Subcutaneous abdominal adipose tissue (tissue), 5 donors: ENCODE measurements around the gene SPPL2C.

ENCODE experiments used
- H3K27ac ChIP-seq: one replicate; pipeline ENCODE4 v1.7.0; 2013; ENCODE audit warnings: low read depth, mild to moderate bottlenecking, inconsistent platforms, low read length, moderate library complexity
- H3K27me3 ChIP-seq, 5 donors: one replicate each; pipeline ENCODE4 v1.7.0; 2013; ENCODE audit warnings: low read length in 5 of 5, inconsistent platforms in 1 of 5; ENCODE audit not compliant: control insufficient read depth in 5 of 5, insufficient read depth in 4 of 5
- H3K36me3 ChIP-seq, 5 donors: one replicate each; pipeline ENCODE4 v1.7.0; 2013; ENCODE audit warnings: low read length in 5 of 5; ENCODE audit not compliant: control insufficient read depth in 5 of 5, insufficient read depth in 5 of 5
- H3K4me1 ChIP-seq, 5 donors: one replicate each; pipeline ENCODE4 v1.7.0; 2013; ENCODE audit warnings: low read length in 5 of 5, mild to moderate bottlenecking in 3 of 5, moderate library complexity in 1 of 5; ENCODE audit not compliant: control insufficient read depth in 5 of 5, insufficient read depth in 5 of 5
- H3K4me3 ChIP-seq, 5 donors: one replicate each; pipeline ENCODE4 v1.7.0; 2013; ENCODE audit warnings: low read length in 5 of 5, low read depth in 1 of 5
- H3K9ac ChIP-seq, 5 donors: one replicate each; pipeline ENCODE4 v1.7.0; 2013; ENCODE audit warnings: low read length in 5 of 5, mild to moderate bottlenecking in 4 of 5, moderate library complexity in 3 of 5
- H3K9me3 ChIP-seq, 5 donors: one replicate each; pipeline ENCODE4 v1.7.0; 2013; ENCODE audit warnings: low read length in 5 of 5; ENCODE audit not compliant: control insufficient read depth in 5 of 5
- donor health status: healthy.
- donor health status: healthy.
- donor health status: healthy.
- donor health status: healthy.
- donor health status: healthy.

The SPPL2C gene

GRCh38 chr17:45839442-45839841 is 5.2 kb upstream of the SPPL2C start:
- Histone ChIP-seq H3K36me3 (no peaks in the 10 kb centered on the region), H3K27ac (no peak overlapping the region)

GRCh38 chr17:45841186-45841585 is 3.5 kb upstream of the SPPL2C start:
- no peaks in the 10 kb centered on the region for H3K36me3 ChIP-seq
- H3K9me3 ChIP-seq: no peaks in the 10 kb centered on the region
- no peak overlapping the region for H3K27ac ChIP-seq
- no peak overlapping the region for H3K9ac ChIP-seq
- no peak overlapping the region for H3K4me3 ChIP-seq
- H3K4me1 ChIP-seq: no peaks in the 10 kb centered on the region
- H3K27me3 ChIP-seq: peaks cover 9 to 25% (median 22%) of the 10 kb centered on the region in 5 donors

More at GRCh38 chr17:45839442-45839841, 5.2 kb upstream of the SPPL2C start:
- Histone ChIP-seq H3K9ac (no peak overlapping the region), H3K9me3 (no peaks in the 10 kb centered on the region), H3K27me3 (peaks cover 10 to 29% (median 20%) of the 10 kb centered on the region in 5 donors), H3K4me1 (no peaks in the 10 kb centered on the region), H3K4me3 (no peak overlapping the region)

- peaks cover 7 to 20% (median 16%) of the 10 kb centered on the region in 5 donors for H3K27me3 ChIP-seq
- H3K27ac ChIP-seq: no peak overlapping the region
- H3K4me3 ChIP-seq: no peak overlapping the region
- no peaks in the 10 kb centered on the region for H3K36me3 ChIP-seq
- no peak overlapping the region for H3K9ac ChIP-seq
- H3K9me3 ChIP-seq: no peaks in the 10 kb centered on the region
- no peaks in the 10 kb centered on the region for H3K4me1 ChIP-seq
Observed at GRCh38 chr17:45841883-45842525, 2.7 kb upstream of the SPPL2C start.

- Histone ChIP-seq H3K36me3 (no peaks in the 10 kb centered on the region), H3K9ac (no peak overlapping the region), H3K4me1 (peaks cover 0 to 3% (median 0%) of the 10 kb centered on the region in 5 donors), H3K27ac (no peak overlapping the region), H3K27me3 (peaks cover 5 to 18% (median 12%) of the 10 kb centered on the region in 5 donors), H3K9me3 (no peaks in the 10 kb centered on the region), H3K4me3 (no peak overlapping the region)
Observed at GRCh38 chr17:45843722-45844121, 959 bp upstream of the SPPL2C start.

- no peak overlapping the region for H3K4me3 ChIP-seq
- no peaks in the 10 kb centered on the region for H3K36me3 ChIP-seq
- H3K9ac ChIP-seq: no peak overlapping the region
Observed at GRCh38 chr17:45845376-45846185, 900 bp downstream of the SPPL2C start.

GRCh38 chr17:45846223-45846622 is 1.5 kb downstream of the SPPL2C start:
- peaks cover 2 to 12% (median 11%) of the 10 kb centered on the region in 5 donors for H3K27me3 ChIP-seq
- no peak overlapping the region for H3K27ac ChIP-seq
- H3K9me3 ChIP-seq: no peaks in the 10 kb centered on the region
- peaks cover 0 to 8% (median 3%) of the 10 kb centered on the region in 5 donors for H3K4me1 ChIP-seq
- no peak overlapping the region for H3K9ac ChIP-seq
- no peaks in the 10 kb centered on the region for H3K36me3 ChIP-seq
- no peak overlapping the region for H3K4me3 ChIP-seq

More at GRCh38 chr17:45845376-45846185, 900 bp downstream of the SPPL2C start:
- H3K9me3 ChIP-seq: no peaks in the 10 kb centered on the region
- peaks cover 2 to 9% (median 6%) of the 10 kb centered on the region in 5 donors for H3K27me3 ChIP-seq
- H3K4me1 ChIP-seq: peaks cover 0 to 8% (median 3%) of the 10 kb centered on the region in 5 donors
- no peak overlapping the region for H3K27ac ChIP-seq

- Histone ChIP-seq H3K4me3 (no peak overlapping the region), H3K4me1 (peaks cover 0 to 8% (median 3%) of the 10 kb centered on the region in 5 donors), H3K27me3 (peaks cover 2 to 15% (median 13%) of the 10 kb centered on the region in 5 donors), H3K36me3 (no peaks in the 10 kb centered on the region), H3K9me3 (no peaks in the 10 kb centered on the region), H3K27ac (no peak overlapping the region), H3K9ac (no peak overlapping the region)
Observed at GRCh38 chr17:45846646-45847045, 2.0 kb downstream of the SPPL2C start.

GRCh38 chr17:45847101-45847500 is 2.4 kb downstream of the SPPL2C start:
- no peak overlapping the region for H3K4me3 ChIP-seq
- peaks cover 2 to 17% (median 15%) of the 10 kb centered on the region in 5 donors for H3K27me3 ChIP-seq
- no peak overlapping the region for H3K27ac ChIP-seq
- no peak overlapping the region for H3K9ac ChIP-seq
- no peaks in the 10 kb centered on the region for H3K36me3 ChIP-seq
- H3K9me3 ChIP-seq: no peaks in the 10 kb centered on the region
- peaks cover 0 to 8% (median 3%) of the 10 kb centered on the region in 5 donors for H3K4me1 ChIP-seq

GRCh38 chr17:45847747-45848146 is 3.1 kb downstream of the SPPL2C start:
- H3K9ac ChIP-seq: no peak overlapping the region
- peaks cover 2 to 21% (median 15%) of the 10 kb centered on the region in 5 donors for H3K27me3 ChIP-seq
- no peaks in the 10 kb centered on the region for H3K36me3 ChIP-seq
- no peak overlapping the region for H3K27ac ChIP-seq
- H3K4me3 ChIP-seq: no peak overlapping the region
- peaks cover 0 to 8% (median 3%) of the 10 kb centered on the region in 5 donors for H3K4me1 ChIP-seq
- no peaks in the 10 kb centered on the region for H3K9me3 ChIP-seq

GRCh38 chr17:45848405-45848804 is 3.7 kb downstream of the SPPL2C start:
- Histone ChIP-seq H3K27me3 (peaks cover 2 to 21% (median 16%) of the 10 kb centered on the region in 5 donors), H3K9ac (no peak overlapping the region), H3K9me3 (no peaks in the 10 kb centered on the region), H3K4me3 (no peak overlapping the region), H3K4me1 (peaks cover 0 to 8% (median 3%) of the 10 kb centered on the region in 5 donors), H3K36me3 (no peaks in the 10 kb centered on the region), H3K27ac (no peak overlapping the region)
